ENCODE results near the gene DLK1.

DLK1 gene

DNA sequence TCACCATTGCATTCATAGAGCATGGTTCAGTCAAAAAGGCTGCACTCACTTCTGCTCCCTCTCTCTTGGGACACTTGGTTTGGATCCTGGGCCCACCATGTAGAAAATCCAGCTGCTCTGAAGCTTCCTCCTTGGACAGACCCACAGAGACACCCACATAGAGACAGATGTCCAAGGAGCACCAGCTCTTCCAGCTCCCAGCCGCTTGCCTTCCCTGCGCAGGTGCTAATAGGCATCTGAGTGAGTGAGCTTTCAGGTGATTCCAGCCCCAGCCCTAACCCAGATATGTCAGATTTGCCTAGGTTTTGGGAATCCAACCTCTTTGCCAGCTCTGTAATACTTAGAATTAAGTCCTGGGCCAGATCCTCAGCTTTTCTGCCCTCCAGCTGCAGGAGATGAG, 38.6 kb downstream of the DLK1 start:
- DNase-seq, result no peak

DNA sequence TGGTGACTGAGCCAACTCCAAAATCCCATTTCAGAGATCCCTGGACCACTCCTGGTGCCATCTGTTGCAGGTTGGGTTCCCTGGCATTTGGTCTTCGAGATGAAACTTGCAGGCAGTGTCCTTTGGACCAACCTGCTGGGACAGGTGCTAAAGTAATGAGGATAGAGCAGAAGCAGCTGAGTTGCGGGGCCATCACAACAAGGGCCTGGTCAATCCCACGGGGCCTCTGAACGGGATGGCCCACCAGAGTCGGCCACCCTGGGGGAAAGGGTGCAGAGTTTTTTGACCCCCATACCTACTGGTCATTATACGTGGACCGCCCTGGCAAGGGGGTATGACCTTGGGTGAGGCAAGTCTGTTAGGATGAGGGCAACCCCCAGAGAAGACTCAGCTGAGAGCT, 39.3 kb downstream of the DLK1 start:
- DNase-seq, result no peak

DNA sequence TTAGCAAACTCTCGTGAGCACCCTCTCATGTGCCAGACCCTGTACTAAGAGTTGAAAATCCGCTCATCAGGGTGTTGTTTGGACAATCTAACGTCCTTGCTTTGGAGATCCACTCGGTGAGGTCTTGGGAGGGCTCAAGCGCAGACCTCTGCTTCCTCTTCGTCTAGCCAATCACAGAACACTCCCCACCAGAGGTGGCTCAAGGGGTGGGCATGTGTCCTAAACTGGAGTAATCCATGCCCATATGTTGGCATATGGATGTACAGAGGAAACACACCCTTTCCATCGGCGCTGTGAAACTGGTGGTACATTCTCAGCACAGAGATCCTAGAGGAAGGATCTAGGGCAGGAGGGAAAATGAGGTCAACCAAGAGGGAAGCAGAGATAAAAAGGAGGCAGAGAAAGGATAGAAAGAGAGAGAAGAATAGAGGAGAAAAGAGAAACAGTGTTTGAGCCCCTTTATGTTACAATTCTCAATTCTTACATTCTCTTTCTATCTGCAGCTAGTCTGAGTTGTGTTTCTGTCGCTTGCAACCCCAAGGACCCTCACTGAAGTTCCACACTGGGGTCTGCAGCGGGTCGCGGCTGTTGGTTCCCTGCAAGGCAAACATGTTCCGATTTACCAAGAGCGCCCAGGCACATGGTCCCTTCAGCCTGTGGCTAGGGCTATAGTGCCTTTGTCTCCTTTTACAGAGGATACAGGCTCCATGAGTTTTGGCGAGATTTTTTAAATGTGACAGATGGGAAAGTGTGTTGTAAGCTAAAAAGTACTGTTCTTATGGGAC, 40.5 kb downstream of the DLK1 start:
- DNase-seq, result no peak

DNA sequence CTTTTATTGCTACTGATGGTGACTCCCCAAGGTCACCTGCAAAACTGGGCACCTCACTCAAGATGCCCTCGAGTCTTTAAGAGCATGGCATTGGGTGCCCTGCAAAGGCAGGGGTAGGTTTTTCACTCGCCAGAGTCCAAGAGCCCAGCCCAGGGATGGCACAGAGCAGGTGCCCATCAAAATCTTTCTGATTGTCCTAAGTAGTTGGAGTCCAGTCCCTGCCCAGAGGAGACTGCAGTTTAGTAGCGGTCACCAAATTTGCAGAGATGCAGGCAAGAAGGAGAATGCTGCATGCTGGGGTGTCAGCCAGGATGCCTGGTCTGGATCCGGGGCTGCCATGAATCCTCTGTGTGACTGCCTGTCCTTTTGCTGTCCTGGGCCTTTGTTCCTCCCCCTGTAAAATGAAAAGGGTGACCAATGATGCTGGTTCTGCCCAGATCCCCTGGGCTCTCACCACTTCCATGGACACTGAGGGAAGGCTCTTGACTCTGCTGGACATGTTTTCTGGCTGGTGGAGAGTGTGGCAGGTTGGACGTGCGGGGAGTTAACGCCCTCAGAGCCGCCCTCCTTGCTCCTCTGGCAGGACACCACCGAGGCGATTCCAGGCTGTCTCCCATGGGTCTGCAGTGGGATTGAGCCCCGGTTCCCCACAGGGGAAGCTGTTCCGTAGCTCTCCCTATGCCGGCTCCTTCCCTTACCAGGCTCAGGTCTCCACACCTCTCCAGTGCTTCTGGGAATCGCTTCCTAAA, 41.3 kb downstream of the DLK1 start:
- no peak for DNase-seq

DNA sequence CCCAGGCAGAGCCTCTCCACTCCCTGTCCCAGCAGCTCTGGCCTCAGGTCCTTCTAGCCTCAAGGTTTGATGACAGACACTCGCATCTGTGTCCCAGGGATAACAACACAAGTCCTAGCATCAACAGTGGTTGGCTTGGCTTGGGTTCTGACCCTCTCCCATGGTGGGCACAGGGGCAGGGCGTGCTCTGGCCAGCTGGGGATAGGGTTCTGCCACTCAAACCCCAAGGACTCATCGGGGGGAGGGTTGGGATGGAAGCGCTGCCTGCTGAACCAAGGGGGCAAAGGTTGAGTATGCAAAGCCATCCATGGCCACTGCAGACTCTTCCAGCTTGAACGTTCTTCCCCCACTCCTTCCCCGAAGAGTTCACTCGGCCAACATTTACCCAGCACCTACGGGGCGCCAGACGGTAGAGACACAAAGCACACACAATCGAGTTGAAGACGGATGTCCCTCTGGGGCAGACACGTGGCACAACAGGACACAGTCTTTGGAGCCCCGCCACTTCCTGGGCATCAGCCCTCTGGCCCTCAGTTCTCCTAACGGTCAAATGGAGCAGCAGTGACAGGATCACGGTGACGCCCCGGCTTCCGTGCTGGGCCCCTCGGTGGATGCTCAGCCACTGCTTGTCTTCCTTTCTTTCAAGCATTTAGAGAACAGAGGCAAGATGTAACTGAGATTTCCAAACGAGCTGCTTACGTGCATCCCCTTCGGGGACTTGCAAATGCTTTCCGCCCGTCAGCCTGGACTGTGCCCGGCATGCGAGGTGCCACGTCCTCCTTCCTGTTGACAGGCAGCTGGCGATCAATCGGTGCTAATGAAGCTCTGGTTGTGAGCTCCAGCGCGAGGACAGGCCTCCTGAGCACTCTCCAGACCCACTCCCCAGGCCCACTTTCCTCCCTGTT, 42.6 kb downstream of the DLK1 start:
- no peak for DNase-seq

DNA sequence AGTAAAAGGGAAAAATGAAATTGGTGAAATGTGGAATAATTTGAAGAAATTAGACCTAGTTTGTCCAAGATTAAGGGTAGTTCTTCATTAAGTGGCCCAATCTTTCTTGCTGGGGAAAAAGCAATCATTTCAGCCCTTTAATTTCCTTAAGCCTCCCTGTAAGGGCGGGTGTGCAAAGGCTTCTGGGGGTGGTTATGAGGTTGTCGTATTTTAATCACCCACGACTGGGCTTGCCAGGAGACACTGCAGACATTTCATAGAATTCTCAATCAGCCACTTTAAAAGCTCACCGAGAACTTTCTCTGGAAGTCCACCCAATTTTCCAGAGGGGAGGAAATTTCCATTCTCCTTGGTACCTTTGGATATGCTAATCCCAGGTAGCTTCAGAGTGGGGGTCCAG, 43.4 kb downstream of the DLK1 start:
- DNase-seq, result no peak

DNA sequence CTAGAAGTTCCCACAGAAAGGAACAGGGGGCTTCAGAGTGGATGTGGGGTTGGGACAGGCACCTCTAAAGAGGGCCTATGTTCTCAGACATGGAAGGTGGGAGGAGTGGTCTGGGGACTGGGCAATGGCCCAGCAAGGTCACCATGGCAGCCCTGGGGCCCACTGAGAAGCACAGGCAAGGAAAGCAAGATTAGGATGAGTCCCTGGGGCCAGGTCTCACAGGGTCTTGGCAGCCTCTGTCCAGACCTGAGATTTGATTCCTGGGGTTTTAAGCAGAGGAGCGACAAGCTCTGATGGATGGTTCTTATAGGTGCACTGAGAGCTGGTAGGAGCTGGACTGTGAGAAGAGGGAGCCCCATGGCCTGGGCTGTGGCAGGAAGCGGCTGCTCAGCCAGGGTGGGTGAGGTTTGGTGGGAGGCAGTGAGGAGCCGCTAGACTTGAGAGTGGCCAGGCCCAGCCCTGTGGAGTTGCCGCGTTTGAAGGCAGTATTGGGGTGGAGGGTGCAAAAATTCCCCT, 44.0 kb downstream of the DLK1 start:
- DNase-seq, result no peak

DNA sequence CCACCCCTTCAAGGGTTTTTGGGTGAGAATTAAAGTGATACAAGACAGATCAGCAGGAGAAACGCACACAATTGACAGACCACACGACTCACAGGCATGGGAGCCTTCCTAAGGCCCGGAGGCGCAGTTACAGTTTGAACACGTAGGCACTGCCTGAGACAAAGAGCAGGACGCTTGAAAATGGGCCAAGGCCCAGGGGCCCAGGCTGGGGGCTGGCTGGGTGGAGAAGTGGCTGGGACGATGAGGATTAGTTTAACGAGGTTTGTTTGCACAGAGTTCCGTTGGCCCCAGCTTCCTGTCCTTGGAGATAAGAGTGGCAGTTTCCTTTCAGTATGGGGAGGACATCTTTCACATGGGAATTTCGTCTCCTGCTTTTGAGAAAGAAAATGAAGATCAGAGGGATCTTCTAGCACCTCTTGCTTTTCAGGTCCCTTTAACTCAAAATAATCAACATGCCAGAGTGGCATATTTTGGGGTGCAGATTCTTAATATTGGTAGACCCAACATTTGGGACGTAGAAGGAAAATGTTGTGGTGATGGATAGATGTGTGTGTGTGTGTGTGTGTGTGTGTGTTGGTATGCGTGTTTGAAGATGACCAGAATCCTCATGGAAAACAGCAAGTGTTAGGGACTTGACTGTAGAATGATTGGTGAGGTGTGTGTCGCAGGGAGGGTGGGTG, 44.6 kb downstream of the DLK1 start:
- DNase-seq, result no peak

DNA sequence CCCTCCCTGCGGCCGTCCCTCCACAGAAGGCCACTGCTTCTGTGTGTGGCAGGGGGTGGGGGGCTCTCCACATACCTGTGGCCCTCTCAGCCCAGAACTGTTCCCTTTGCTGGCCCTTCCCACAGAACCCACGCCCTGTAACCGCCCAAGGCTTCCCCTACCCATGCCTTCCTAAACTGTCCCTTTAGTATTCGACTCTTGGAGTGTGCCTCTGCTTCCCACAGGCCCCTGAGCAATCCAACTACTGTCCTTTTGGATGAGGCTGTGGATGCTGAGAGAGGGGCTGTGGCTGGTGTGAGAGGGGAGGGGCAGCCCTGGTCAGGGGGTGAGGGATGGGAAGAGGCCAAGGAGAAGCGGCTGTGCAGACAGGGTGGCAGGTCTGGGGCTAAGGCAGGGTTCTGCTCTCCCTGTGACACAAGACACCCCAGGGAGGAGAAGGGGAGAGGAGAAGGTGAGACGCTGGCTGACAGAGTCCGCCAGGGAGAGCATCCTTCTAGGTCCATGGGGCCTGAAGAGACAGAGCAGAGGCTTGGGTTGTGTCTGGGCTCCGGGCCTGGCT, 46.0 kb downstream of the DLK1 start:
- DNase-seq, result no peak

DNA sequence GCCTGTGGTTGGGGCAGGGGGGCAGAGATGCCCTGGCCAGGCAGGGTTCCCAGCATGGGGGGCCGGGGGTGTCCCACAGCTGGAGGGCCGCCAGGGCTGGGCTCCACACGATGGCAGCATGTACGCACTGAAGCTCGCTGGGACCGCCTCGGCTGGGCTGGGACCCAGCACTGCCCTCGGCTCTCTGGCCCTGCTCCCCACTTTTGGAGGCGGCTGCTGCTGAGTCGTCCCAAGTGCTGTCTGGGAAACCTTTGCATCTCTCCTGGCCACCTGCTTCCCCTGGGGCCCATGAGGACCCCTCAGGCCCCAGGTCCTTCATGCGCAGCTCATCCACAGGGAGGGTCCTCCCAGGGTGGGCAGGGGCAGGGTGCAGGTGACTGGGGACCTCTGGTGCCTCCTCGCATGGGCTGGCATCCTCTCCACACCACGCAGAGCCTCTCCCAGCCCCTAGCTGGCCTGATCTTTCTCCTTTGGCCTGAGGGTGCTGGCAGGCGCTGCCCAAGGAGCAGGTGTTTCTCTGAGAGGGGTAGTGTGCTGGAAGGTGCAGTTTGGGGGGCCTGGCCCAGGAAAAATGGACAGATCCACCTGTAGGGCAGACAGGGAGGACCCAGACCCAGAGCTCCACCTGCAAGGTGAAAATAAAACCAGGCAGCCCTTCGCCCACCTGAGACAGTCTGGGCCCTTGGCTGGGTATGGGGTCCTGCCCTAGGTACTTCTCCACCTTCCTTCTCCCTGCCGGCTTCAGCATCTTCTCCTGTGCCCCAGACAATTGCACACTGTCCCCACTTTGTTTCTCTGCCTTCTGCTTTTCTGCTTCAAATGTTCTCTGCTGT, 46.9 kb downstream of the DLK1 start:
- DNase-seq, result no peak

DNA sequence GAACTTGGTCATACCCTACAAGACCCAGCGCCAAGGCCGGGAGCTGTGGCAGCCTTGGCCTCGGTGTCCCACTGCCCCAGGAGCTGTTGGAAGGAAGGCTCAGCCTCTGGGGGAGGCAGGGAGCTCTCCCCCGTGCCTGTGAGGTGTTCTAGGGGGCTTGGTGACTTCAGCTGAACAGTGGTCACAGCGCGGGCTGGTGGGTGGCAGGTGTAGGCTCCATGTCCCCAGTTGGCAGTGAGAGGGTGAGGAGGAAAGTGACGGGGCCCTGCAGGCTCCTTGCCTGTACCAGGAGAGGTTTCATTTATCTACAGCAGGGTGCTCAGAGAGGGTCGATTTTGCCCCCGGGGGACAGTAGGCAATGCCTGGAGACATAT, 47.5 kb downstream of the DLK1 start:
- no peak for DNase-seq

DNA sequence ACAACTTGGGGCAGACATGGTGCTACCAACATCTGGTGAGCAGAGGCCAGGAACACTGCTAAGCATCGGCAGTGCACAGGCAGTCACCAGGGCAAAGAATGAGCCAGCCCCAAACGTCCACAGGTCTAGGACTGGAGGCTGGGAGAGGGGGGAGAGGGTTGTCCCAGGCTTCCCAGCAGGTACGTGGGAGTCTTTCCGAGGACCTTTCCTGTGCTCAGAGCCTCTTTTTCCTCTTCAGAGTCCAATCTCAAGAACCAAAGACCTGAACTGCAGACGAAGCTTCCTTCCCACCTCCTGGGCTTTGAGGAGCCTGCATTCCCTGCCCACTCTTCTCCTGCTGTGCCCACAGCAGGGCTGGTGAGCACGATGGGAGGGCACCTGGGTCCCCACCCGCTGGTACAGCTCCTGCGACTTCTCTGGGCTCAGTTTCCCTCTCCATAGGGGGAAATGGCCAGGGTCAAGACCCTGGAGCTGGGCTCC, 48.7 kb downstream of the DLK1 start:
- DNase-seq, result no peak

DNA sequence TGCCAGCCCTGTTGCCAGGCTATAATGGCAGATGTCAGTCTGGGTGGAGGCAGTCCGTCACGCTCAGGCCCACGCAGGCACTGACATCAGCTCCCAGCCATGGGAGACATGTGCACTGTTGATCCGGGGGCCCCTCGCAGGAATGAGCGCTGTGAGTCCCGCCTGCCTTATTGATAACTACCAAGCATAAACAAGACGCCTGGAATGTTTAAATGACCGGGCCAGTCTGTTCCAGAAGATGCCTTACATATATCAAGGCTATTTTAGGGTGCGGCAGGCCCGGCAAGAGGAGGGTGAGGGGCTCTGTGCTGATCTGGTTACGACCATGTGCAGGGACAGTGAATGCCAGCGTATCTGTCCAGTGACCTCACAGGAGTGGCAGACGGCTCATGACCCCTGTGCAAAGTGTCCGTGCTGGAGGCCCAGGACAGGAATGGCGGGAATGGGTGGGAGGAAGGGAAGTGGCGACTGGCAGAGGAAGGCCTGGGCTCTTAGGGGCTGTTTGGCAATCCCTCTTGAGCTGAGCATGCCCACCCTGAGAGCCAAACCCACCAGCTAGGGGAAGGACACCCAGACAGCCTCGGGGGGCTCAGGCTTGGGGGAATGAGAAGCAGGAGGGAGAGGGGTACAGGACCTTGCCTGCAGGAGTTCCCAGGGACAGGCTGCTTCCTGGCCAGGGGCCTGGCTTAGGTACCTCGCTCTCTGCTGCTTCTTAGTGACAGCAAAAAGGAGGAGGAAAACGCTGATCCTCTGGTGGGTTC, 49.3 kb downstream of the DLK1 start:
- no peak for DNase-seq

DNA sequence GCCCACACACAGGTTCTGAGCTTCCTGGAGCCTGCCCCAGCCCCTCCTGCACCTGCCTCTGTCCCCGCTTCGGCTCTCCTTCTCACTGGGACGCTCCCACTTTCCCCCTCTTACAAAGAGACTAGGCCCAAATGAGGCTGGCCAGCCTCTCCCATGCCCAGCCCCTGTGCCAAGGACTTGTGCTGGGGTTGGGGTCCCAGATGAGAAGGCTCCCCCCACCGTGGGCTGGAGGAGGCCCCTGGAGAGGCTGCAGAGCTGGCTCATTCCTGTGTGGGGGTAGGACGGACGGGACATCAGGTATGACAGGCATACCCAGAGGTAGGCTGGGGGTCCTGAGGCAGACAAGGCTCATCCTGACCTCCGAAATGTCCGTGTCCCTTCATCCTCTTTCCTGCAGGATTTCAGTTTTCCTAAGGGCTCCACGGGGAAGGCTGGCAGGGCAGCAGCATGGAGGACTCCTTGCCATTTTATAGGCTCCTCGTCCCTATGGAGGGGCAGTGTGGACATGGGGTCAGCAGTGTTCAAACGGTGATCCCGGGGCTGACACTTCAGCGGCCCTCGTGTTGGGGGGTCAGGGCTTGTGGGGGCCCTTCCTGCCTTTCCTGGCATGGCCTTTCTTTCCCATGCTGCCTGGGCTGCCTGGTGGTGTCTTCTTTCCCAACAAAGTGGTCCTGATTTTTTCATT, 50.1 kb downstream of the DLK1 start:
- no peak for DNase-seq

DNA sequence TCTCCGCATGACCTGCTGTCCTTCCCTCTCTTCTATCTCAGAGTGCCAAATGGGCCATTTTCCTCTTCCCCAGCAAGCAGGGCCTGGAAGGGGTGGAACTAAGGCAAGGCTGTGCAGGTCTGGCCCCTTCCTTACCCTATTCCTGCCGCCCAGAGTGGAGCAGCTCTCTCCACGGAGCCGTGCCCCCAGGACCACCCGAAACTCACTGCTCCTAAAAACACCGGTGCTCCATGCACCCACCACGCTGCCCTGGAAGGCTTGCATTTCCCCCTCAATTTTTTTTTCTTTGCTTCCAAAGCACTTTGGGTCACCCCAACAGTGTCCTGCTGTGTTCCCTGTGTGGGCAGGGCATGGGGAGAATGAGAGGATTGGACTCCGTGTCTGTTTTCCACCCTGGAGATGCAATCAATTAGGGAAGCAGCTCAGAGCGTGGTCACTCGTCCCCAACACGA, 50.7 kb downstream of the DLK1 start:
- no peak for DNase-seq

DNA sequence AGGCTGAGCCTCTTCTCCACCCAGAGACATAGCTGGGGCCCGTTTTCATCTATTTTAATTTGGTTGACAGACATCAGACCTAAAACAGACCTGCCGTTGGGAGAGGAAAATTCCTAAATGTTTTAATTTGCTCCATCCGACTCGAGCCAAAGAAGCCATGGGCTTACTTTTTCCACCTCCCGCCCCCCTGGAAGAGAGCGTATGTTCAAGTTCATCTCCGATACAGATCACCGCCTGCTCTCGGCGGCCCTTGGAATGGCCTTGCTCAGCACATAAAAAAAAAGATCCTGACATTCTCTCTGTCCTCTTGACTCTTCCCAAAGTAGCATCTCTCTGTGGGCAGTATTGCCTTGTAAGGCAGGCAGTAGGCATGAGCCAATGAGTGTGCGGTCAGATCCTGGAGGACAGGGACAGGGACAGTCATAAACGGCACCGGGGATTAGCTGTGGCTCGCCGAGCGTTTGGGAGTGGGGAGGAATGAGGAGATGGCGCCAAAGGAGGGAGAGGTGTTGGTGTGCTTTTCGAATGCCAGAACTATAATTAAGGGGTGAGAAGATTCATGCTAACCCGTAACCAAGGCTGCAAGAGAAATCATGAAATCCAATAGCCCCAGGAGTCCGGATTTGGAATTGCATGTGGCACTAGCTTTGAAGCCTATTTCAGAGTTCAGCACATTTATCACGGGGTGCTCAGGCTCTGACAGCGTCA, 51.3 kb downstream of the DLK1 start:
- no peak for DNase-seq

DNA sequence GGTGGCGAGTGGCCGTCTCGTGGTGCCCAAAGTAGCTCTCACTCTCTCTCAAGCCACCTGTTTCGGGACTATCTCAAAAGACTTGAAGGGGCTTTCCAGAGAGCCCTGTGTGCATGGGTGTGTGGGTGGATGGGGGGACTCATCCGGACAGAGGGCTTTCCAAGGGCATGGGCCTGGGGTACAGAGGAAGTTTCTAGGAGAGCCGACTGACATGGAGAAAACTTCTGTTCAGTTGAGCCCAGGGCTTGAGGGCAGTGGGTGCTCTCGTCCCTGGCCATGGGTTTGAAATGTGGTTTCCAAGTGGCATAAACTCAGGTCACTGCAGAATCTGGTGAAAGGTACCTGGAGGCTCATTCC, 51.8 kb downstream of the DLK1 start:
- DNase-seq, result no peak

DNA sequence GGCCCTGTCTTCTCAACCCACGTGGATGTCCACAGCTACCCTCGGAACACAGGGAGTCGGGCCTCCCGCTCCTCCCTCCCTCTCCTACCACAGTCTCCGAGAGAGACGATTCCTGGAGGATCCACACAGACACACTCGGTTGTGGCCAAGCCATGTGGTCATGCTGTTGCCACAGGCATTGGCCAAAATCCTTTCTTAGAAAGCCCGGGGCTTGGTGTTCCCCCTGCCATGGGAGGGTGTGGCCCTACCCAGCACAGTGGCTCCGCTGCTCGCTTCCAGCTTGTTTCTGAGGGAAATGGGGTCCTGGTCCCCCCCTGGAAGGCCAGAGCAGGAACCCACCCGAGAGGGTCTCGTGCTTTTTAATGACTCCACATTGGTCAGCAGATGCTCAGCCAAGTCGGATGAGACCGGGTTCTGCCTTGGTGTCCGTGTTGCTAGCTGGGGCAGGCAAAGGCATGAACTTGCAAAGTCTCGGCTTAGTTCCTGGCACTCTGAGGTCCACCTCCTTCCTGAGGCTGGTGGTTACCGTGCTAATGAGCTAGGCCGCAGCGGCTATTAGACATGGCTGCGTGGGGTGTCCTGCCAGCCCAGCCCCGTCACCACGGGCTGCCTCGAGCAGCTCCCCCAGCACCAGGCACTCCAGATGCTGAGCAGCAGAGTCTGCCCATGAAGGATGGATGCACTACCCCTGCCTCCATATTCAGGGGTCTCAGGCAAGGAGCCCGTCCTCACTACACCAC, 52.4 kb downstream of the DLK1 start:
- no peak for DNase-seq

DNA sequence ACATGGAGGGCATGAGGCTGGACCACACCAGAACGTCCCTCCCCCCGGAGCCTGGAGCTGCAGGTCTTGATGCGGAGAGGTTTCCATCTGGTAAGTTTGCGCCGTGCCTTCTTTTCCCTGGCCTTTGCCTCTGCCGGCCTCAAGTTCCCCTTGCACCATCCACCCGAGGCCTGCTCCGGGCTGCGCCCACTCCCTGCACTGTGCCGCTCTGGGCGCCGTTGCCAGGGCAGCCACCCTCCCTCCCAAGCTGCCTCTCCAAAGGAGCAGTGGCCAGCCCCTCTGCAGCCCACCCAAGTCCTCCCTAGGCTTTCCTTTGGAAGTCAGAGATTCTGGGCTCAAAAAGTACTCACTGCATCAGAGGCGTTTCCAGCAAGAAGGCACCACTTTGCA, 53.0 kb downstream of the DLK1 start:
- DNase-seq, result no peak

Data from bone marrow (tissue), 2 donors.